GM20000 (cell line): ENCODE data around the gene MYOCD.

Experiments used
- DNase-seq: peaks from one replicate; pipeline ENCODE4 v3.0.0; 2012; ENCODE audit warnings: low spot score
- CTCF ChIP-seq: IDR thresholded peaks from 2 replicates; pipeline ENCODE4 v1.5.1; 2012; ENCODE audit warnings: mild to moderate bottlenecking, control low read depth; ENCODE audit errors: extremely low read depth, missing control alignments

Gene MYOCD

GRCh38 chr17:12726131-12726530 lies 60.4 kb downstream of the MYOCD start:
- TF ChIP-seq CTCF = no peak
- DNase-seq = no peak

GRCh38 chr17:12727076-12727760 lies 61.5 kb downstream of the MYOCD start:
- TF ChIP-seq CTCF = no peak
- DNase-seq = no peak

- no peak for TF ChIP-seq CTCF
- DNase-seq = no peak
These were observed 62.2 kb downstream of the MYOCD start for GRCh38 chr17:12727881-12728280.

- no peak for DNase-seq
- TF ChIP-seq CTCF = no peak
These were observed 63.4 kb downstream of the MYOCD start for GRCh38 chr17:12729086-12729485.

GRCh38 chr17:12730421-12730820 lies 64.7 kb downstream of the MYOCD start:
- TF ChIP-seq CTCF = no peak
- DNase-seq = no peak

GRCh38 chr17:12730931-12731521 lies 65.3 kb downstream of the MYOCD start:
- TF ChIP-seq CTCF = no peak
- no peak for DNase-seq

GRCh38 chr17:12731839-12732238 lies 66.1 kb downstream of the MYOCD start:
- no peak for TF ChIP-seq CTCF

More at GRCh38 chr17:12731839-12732238, 66.1 kb downstream of the MYOCD start:
- no peak for DNase-seq
